HepG2 (cell line): ENCODE measurements around the gene CREBBP. TPM values are rescaled to one million over a fixed set of nuclear protein-coding genes. Genes with fewer than 3 reads are reported as not detected.

Source experiments
- ATAC-seq: fragments of 200-7000 bp; cut with Tn5 transposase; 3 replicates; pipeline ENCODE4 v1.9.1; 2020; ENCODE audit warnings: mild to moderate bottlenecking, moderate library complexity
- BruUV-seq: library from RNA; stranded (reverse); fragments of 400-500 nt; replicated peaks from 2 replicates; lab custom pipeline; 2021; lab: Mats Ljungman, UMichigan
- CTCF ChIA-PET: fragments of 300-600 bp; formaldehyde crosslinking; extraction: SDS; loops from one replicate; lab custom pipeline; 2021; ENCODE audit warnings: low total read pairs, inconsistent platforms, low intra/inter-chr PET ratio; lab: Yijun Ruan, JAX
- POLR2A ChIA-PET: fragments of 350-600 bp; sonication (Branson Sonifier 250); formaldehyde crosslinking; loops from one replicate; lab custom pipeline; 2020; ENCODE audit warnings: antibody characterized with exemption, inconsistent platforms; lab: Yijun Ruan, JAX
- DNase-seq: peaks from one replicate; pipeline ENCODE4 v3.0.0-alpha.2; 2015; ENCODE audit warnings: low spot score
- FAIRE-seq: peaks from 3 replicates; lab custom pipeline; 2011; peaks lifted over from hg19 to GRCh38; lab: Jason Lieb, UNC
- H2AFZ ChIP-seq: one replicate; pipeline ENCODE4 v1.6.1; 2011; ENCODE audit warnings: low read length, inconsistent platforms
- H3K27ac ChIP-seq: fragments of 300-600 bp; 3 replicates; pipeline ENCODE4 v1.8.0; 2011; ENCODE audit warnings: mixed run types, mild to moderate bottlenecking, mixed read lengths, low read length, inconsistent platforms; ENCODE audit not compliant: insufficient read depth; ENCODE audit errors: extremely low read length
- H3K27me3 ChIP-seq, 2 experiments: fragments of 200-600 bp in 1 of 2; 2 replicates in 1 of 2; 3 replicates in 1 of 2; pipeline versions ENCODE4 v1.6.0 to v1.8.0; 2011; ENCODE audit warnings: low read length in 2 of 2, mild to moderate bottlenecking in 2 of 2, moderate library complexity in 2 of 2, inconsistent platforms in 1 of 2; ENCODE audit not compliant: insufficient read depth in 2 of 2, control insufficient read depth in 1 of 2
- H3K36me3 ChIP-seq, 2 experiments: fragments of 200-600 bp in 1 of 2; replicated peaks in 1 of 2; 2 replicates in 1 of 2; 3 replicates in 1 of 2; pipeline versions ENCODE4 v1.5.1 to v1.8.0; 2011; ENCODE audit warnings: low read length in 2 of 2, inconsistent platforms in 1 of 2; ENCODE audit not compliant: insufficient read depth in 2 of 2, control insufficient read depth in 1 of 2
- H3K4me1 ChIP-seq: 2 replicates; pipeline ENCODE4 v1.5.1; 2012; ENCODE audit warnings: low read length, inconsistent platforms; ENCODE audit not compliant: insufficient read depth
- H3K4me2 ChIP-seq: 2 replicates; pipeline ENCODE4 v1.6.0; 2011; ENCODE audit warnings: low read depth, low read length, inconsistent platforms
- H3K4me3 ChIP-seq, 3 experiments: fragments of 200-600 bp in 1 of 3; sonication (generic), shearing (Covaris generic) in 1 of 3; replicated peaks in 1 of 3; 2 replicates each; pipeline ENCODE4 v1.5.1; 2011 to 2016; ENCODE audit warnings: low read length in 3 of 3, inconsistent platforms in 2 of 3, low read depth in 2 of 3, mild to moderate bottlenecking in 2 of 3, control low read depth in 1 of 3, mixed read lengths in 1 of 3; ENCODE audit not compliant: insufficient read depth in 1 of 3
- H3K79me2 ChIP-seq: one replicate; pipeline ENCODE4 v1.6.1; 2011; ENCODE audit warnings: low read length, inconsistent platforms; ENCODE audit not compliant: insufficient read depth
- H3K9ac ChIP-seq: 2 replicates; pipeline ENCODE4 v1.6.0; 2011; ENCODE audit warnings: mild to moderate bottlenecking, low read depth, low read length, inconsistent platforms; ENCODE audit not compliant: insufficient read depth
- H3K9me3 ChIP-seq: 2 replicates; pipeline ENCODE4 v1.5.1; 2012; ENCODE audit warnings: mild to moderate bottlenecking, low read length
- H4K20me1 ChIP-seq: 2 replicates; pipeline ENCODE4 v1.6.0; 2011; ENCODE audit warnings: inconsistent platforms, mild to moderate bottlenecking, low read length, moderate library complexity; ENCODE audit not compliant: insufficient read depth
- ATF1 ChIP-seq: IDR thresholded peaks from 2 replicates; pipeline ENCODE4 v1.6.1; 2016; ENCODE audit warnings: mild to moderate bottlenecking, control low read depth
- CHCHD3 ChIP-seq: sonication (generic); formaldehyde crosslinking; IDR thresholded peaks from 2 replicates; pipeline ENCODE4 v1.8.0; 2022; ENCODE audit warnings: mild to moderate bottlenecking, missing genetic modification reagents, moderate library complexity
- MNT ChIP-seq: fragments of 450-650 bp; IDR thresholded peaks from 2 replicates; pipeline ENCODE4 v1.6.1; 2016
- PITX1 ChIP-seq: sonication (generic); formaldehyde crosslinking; IDR thresholded peaks from 2 replicates; pipeline ENCODE4 v1.5.1; 2020; ENCODE audit warnings: mild to moderate bottlenecking, missing genetic modification reagents
- SMAD9 ChIP-seq: sonication (generic); formaldehyde crosslinking; IDR thresholded peaks from 2 replicates; pipeline ENCODE4 v1.5.1; 2020; ENCODE audit warnings: mild to moderate bottlenecking, missing genetic modification reagents
- U2AF2 ChIP-seq: fragments of 200-400 bp; formaldehyde crosslinking; IDR thresholded peaks from 2 replicates; pipeline ENCODE4 v1.6.1; 2017; ENCODE audit warnings: low read depth, mild to moderate bottlenecking, low read length
- ZNF382 ChIP-seq: sonication (generic); formaldehyde crosslinking; IDR thresholded peaks from 2 replicates; pipeline ENCODE4 v1.5.0; 2020; ENCODE audit warnings: missing genetic modification reagents, mild to moderate bottlenecking, borderline replicate concordance
- WGBS: methylation state at CpG from one replicate; pipeline ENCODE4 v1.1.6; 2017; ENCODE audit warnings: low lambda C conversion rate; 5-methylcytosine and 5-hydroxymethylcytosine counted together
- in situ Hi-C: cut with HindIII; loops from 2 replicates; pipeline ENCODE4 v1.10.0; 2017; ENCODE audit warnings: low pct_unique_long_range_greater_than_20kb; ENCODE audit not compliant: extremely low pct_ligation_motif_present
- intact Hi-C: fragments of 100-400 bp; cut with micrococcal nuclease; formaldehyde crosslinking; loops from one replicate; pipeline ENCODE4 v1.10.0; 2022; ENCODE audit not compliant: unreplicated experiment
- polyA plus RNA-seq, 8 experiments: library from polyadenylated mRNA; depleted of rRNA in 3 of 8; stranded (reverse) in 7 of 8; unstranded in 1 of 8; fragments of >200 nt; fragmentation: Illumina TruSeq in 4 of 8; extraction: Trizol in 4 of 8; gene quantifications; 2 replicates each; pipeline versions ENCODE4 v1.2.1 to v1.2.3, GENCODE V29; 2011 to 2016; ENCODE audit warnings: low read depth in 4 of 8, missing spikeins in 1 of 8, mixed read lengths in 1 of 8; ENCODE audit not compliant: insufficient read depth in 1 of 8
- total RNA-seq, 5 experiments: library from RNA; depleted of rRNA; stranded (reverse); fragments of >200 nt; fragmentation: Illumina TruSeq; extraction: Trizol; gene quantifications; 2 replicates each; pipeline ENCODE4 v1.2.3, GENCODE V29; 2016; ENCODE audit warnings: low read depth in 1 of 5

The CREBBP gene
- total and polyA plus RNA-seq, 2 of the 13 experiments (the other 11 are each of a cell fraction or from before 2014, with no cell fraction given), result 5.3 to 10.4 TPM

- no peak overlapping the region for H2AFZ ChIP-seq
- FAIRE-seq (no peak), ATAC-seq (no peak), DNase-seq (no peak)
- in situ Hi-C loops, result no loop called here
- no peak overlapping the region for H3K27ac ChIP-seq
- no peak overlapping the region for H3K9ac ChIP-seq
- BruUV-seq, result no TSS peak
- no peak overlapping the region for H3K4me3 ChIP-seq
- no peaks in the 10 kb centered on the region for H3K9me3 ChIP-seq
- no peaks in the 10 kb centered on the region for H3K27me3 ChIP-seq
- no peaks in the 10 kb centered on the region for H3K79me2 ChIP-seq
- H3K4me1 ChIP-seq, result no peaks in the 10 kb centered on the region
- no peak overlapping the region for H3K4me2 ChIP-seq
- TF ChIP-seq U2AF2, result no peak
- TF ChIP-seq ATF1 (CRISPR knock-in tag), result no peak
- TF ChIP-seq SMAD9 (CRISPR knock-in tag), result no peak
- TF ChIP-seq PITX1 (CRISPR knock-in tag), result no peak
- TF ChIP-seq CHCHD3, result no peak
- TF ChIP-seq ZNF382 (CRISPR knock-in tag), result no peak
- TF ChIP-seq MNT, result no peak
- intact Hi-C loops, result no loop called here
- ChIA-PET CTCF (no interaction called here), POLR2A (no interaction called here)
- H4K20me1 ChIP-seq, result no peaks in the 10 kb centered on the region
- WGBS, result 100% methylated on average over 9 of the region's 24 CpGs
- peaks cover 43 to 87% of the 10 kb centered on the region in 2 experiments for H3K36me3 ChIP-seq
These were observed 204.8 kb downstream of the CREBBP start for GRCh38 chr16:3675601-3676130.

Other genes with a start within 250 kb of the CREBBP start
- 3.7 and 7.1 TPM in 2 replicates for gene DNASE1, start 226.0 kb downstream of the CREBBP start, total RNA-seq (2016; rRNA removed; fragmentation: Illumina TruSeq; extraction: Trizol)
- gene DNASE1, start 226.0 kb downstream of the CREBBP start, polyA plus RNA-seq (2011; rRNA removed), result 11.1 and 13.0 TPM in 2 replicates
- gene TRAP1, start 163.2 kb downstream of the CREBBP start, total RNA-seq (2016; rRNA removed; fragmentation: Illumina TruSeq; extraction: Trizol), result 112 and 127 TPM in 2 replicates
- 240 and 283 TPM in 2 replicates for gene TRAP1, start 163.2 kb downstream of the CREBBP start, polyA plus RNA-seq (2011; rRNA removed)
- 9.6 and 11.2 TPM in 2 replicates for gene ADCY9, start 235.7 kb upstream of the CREBBP start, total RNA-seq (2016; rRNA removed; fragmentation: Illumina TruSeq; extraction: Trizol)
- 13.6 and 13.9 TPM in 2 replicates for gene ADCY9, start 235.7 kb upstream of the CREBBP start, polyA plus RNA-seq (2011; rRNA removed)